ENCODE results near the gene CCDC38.

The CCDC38 gene

GRCh38 chr12:95962222-95962621, 19.8 kb upstream of the CCDC38 start:
- DNase-seq (ENCODE audit: low read depth in 2 of 2) = no peak

- no peak for DNase-seq (ENCODE audit: low read depth in 2 of 2)
Observed at GRCh38 chr12:95960241-95960640, 17.8 kb upstream of the CCDC38 start.

GRCh38 chr12:95959107-95959506, 16.7 kb upstream of the CCDC38 start:
- DNase-seq (ENCODE audit: low read depth in 2 of 2) = no peak

GRCh38 chr12:95956557-95957145, 14.2 kb upstream of the CCDC38 start:
- no peak for DNase-seq (ENCODE audit: low read depth in 2 of 2)

- no peak for DNase-seq (ENCODE audit: low read depth in 2 of 2)
Observed at GRCh38 chr12:95955549-95956159, 13.2 kb upstream of the CCDC38 start.

- DNase-seq (ENCODE audit: low read depth in 2 of 2) = no peak
Observed at GRCh38 chr12:95953000-95953399, 10.6 kb upstream of the CCDC38 start.

- no peak for DNase-seq (ENCODE audit: low read depth in 2 of 2)
Observed at GRCh38 chr12:95951515-95951914, 9.1 kb upstream of the CCDC38 start.

- DNase-seq (ENCODE audit: low read depth in 2 of 2) = no peak
Observed at GRCh38 chr12:95949477-95950206, 7.2 kb upstream of the CCDC38 start.

- no peak for DNase-seq (ENCODE audit: low read depth in 2 of 2)
Observed at GRCh38 chr12:95944108-95944704, 1.8 kb upstream of the CCDC38 start.

- peak; percentile 29 to 53 for DNase-seq (ENCODE audit: low read depth in 2 of 2)
Observed at GRCh38 chr12:95943330-95943842, 972 bp upstream of the CCDC38 start, which contains the start of gene AMDHD1. Gene AMDHD1 (plus strand): TSS chr12:95943331. CDS start chr12:95943399, 68 bp downstream.

- no peak for DNase-seq (ENCODE audit: low read depth in 2 of 2)
Observed at GRCh38 chr12:95942101-95942523, 302 bp downstream of the CCDC38 start.

- DNase-seq (ENCODE audit: low read depth in 2 of 2) = no peak
Observed at GRCh38 chr12:95940514-95940913, 1.9 kb downstream of the CCDC38 start.

- no peak for DNase-seq (ENCODE audit: low read depth in 2 of 2)
Observed at GRCh38 chr12:95922231-95922630, 20.2 kb downstream of the CCDC38 start.

- DNase-seq (ENCODE audit: low read depth in 2 of 2) = no peak
Observed at GRCh38 chr12:95919110-95919509, 23.3 kb downstream of the CCDC38 start.

GRCh38 chr12:95918194-95918993, 24.0 kb downstream of the CCDC38 start:
- DNase-seq (ENCODE audit: low read depth in 2 of 2) = peak; percentile 8 to 9

GRCh38 chr12:95909871-95910270, 32.5 kb downstream of the CCDC38 start:
- DNase-seq (ENCODE audit: low read depth in 2 of 2) = no peak

GRCh38 chr12:95908573-95908972, 33.8 kb downstream of the CCDC38 start:
- no peak for DNase-seq (ENCODE audit: low read depth in 2 of 2)

GRCh38 chr12:95898081-95898480, 44.3 kb downstream of the CCDC38 start:
- no peak for DNase-seq (ENCODE audit: low read depth in 2 of 2)

GRCh38 chr12:95896846-95897245, 45.6 kb downstream of the CCDC38 start:
- no peak for DNase-seq (ENCODE audit: low read depth in 2 of 2)

- no peak for DNase-seq (ENCODE audit: low read depth in 2 of 2)
Observed at GRCh38 chr12:95890958-95891357, 51.5 kb downstream of the CCDC38 start.

- DNase-seq (ENCODE audit: low read depth in 2 of 2) = no peak
Observed at GRCh38 chr12:95887311-95887710, 55.1 kb downstream of the CCDC38 start.

GRCh38 chr12:95884998-95885397, 57.4 kb downstream of the CCDC38 start:
- DNase-seq (ENCODE audit: low read depth in 2 of 2) = no peak
